Occipital lobe (tissue), 2 donors: ENCODE results near the gene ZNF622. TPM values are rescaled to one million over a fixed set of nuclear protein-coding genes. Genes with fewer than 3 reads are reported as not detected.

Source experiments
- DNase-seq: peaks from one replicate; lab custom pipeline; 2025; lab: John Stamatoyannopoulos, UW
- total RNA-seq: library from RNA; depleted of rRNA; stranded (reverse); fragments of >200 nt; gene quantifications from one replicate; pipeline ENCODE4 v1.2.3, GENCODE V29; 2014

The ZNF622 gene, protein sequence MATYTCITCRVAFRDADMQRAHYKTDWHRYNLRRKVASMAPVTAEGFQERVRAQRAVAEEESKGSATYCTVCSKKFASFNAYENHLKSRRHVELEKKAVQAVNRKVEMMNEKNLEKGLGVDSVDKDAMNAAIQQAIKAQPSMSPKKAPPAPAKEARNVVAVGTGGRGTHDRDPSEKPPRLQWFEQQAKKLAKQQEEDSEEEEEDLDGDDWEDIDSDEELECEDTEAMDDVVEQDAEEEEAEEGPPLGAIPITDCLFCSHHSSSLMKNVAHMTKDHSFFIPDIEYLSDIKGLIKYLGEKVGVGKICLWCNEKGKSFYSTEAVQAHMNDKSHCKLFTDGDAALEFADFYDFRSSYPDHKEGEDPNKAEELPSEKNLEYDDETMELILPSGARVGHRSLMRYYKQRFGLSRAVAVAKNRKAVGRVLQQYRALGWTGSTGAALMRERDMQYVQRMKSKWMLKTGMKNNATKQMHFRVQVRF
- total RNA-seq: 25.9 TPM

- peak; percentile 82 for DNase-seq
Measured at GRCh38 chr5:16465544-16466432, at the start of gene ZNF622. ZNF622 (minus strand) TSS chr5:16465800; CDS start chr5:16465665, 135 bp downstream.

DNA sequence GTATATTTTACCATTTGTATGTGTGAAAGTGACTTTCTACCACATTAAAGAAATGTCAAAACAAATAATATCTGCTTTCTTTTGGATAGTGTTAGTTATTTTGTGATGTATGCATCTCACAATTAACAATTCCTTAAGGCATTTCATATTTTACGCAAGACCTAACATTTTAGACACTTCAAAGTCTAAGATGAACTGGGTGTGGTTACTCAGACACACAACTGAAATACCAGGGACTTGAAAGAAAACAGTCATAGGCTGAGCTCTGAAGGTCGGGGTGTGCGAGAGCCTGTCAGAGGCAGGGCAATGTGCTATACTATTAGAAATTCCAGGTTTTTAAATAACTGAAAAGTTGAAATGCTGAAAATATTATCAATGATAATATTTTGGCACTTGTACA is 44.5 kb upstream of the ZNF622 start:
- DNase-seq: no peak

GRCh38 chr5:16508730-16509531 is 43.3 kb upstream of the ZNF622 start:
- no peak for DNase-seq

DNA sequence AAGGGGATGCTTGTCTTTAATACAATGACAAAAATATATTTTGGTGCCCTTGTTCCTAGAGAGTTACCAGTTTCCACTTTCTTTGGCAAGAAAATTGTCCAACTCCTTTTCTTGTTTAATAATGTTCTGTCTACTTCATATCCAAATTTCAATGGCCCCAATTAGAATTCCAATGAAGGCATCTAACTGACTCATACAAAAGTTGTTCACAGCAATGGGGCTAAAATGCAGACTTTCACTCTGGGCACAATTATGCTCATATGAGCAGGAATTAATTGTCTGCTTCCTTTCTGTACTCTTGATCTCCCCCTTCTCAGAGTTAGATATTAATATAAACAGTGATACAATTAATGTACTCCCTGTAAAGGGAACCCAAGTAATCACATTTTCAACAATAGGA is 42.1 kb upstream of the ZNF622 start:
- DNase-seq: no peak

DNA sequence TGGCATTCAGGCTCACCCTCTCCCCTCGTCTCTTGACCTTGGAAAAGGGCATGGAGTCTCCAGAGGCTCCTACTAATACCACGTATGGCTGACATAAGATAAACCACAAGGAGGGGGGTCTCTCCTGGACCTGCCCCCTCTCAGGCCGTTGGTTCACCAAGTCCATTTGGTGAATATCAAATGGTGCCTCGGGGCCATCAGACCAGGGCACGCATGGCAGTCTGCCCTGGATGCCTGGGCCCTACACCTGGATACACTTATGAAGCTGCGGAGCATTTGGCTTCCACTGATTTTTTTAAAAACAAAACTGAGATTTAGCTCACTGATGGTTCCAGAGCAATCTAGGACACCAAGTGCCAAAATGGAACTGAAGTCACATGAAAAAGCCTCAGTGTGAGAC is 40.3 kb upstream of the ZNF622 start:
- no peak for DNase-seq

GRCh38 chr5:16505140-16505891 is 39.7 kb upstream of the ZNF622 start:
- DNase-seq: no peak

DNA sequence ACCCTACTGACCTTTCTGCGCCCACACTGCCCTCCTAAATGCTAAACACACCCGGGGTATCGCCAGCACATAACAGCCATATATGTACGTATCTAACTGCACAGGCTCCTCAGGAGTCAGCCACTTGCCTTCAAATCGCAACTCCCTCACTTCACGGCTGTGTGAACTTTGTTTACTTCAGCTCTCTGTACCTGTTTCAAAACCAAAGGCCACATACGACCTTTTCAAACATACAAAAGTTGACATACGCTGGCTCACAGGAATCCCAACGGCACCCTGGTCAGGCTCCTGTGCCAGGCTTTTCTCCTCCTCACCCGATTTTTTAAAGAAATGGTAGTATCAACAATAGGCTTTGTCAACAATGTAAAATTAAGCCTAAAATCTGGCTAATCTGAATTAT is 39.0 kb upstream of the ZNF622 start:
- no peak for DNase-seq

DNA sequence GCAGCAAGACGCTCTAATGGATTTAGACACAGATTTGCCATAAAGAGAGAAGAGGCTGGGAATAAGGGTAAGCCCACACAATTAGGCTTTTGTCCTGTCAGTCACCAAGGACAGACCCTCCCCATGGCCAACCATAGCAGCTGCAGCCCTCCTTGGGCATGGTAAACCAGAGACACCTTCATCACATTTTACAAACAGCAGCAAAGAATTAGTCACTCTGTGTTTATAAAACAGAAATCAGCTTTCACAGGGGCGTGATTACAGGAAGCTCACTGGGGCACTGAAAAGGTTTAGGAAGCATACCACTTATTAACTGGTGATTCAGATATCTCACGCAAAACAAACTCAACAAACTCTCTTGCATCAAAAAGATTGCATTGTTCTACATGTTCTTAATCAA is 37.3 kb upstream of the ZNF622 start:
- DNase-seq: no peak

- no peak for DNase-seq
Measured at GRCh38 chr5:16500024-16500423, 34.4 kb upstream of the ZNF622 start.

DNA sequence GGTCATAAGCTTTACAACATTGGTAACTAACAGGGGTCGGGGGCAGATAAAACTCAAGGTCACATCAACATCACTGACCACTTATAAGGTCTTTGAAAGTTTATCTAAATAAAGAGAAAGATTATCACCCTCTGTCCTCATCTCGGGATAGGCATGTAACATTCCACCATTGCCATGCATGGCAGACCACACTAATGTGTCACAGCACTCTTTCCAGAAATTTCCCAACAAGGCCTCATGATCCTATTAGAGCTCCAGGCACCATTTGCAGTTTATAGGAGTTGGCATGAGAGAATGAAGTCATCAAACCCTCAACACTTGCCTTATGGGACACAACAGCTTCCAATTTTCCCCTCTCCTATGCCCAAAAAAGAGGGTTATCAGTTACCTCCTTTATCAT is 31.9 kb upstream of the ZNF622 start:
- DNase-seq: no peak

DNA sequence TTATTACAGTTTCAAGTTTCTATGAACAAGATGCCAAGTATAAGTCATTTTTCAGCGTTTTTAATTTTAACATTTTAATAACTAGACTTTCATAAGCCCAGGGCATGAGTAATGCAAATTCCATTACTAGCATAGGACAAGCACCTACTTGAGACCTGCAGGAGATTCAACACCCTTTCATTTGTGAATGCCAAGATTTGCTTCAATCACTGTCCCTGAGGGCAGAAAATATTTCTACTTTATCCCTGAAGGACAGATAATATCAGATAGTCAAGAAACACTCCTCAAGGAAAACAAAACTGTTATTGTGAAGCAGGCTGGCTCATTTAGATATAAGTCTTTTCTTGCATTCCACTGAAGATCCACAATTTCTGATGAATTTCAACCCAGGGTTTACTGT is 27.7 kb upstream of the ZNF622 start:
- DNase-seq: no peak

DNA sequence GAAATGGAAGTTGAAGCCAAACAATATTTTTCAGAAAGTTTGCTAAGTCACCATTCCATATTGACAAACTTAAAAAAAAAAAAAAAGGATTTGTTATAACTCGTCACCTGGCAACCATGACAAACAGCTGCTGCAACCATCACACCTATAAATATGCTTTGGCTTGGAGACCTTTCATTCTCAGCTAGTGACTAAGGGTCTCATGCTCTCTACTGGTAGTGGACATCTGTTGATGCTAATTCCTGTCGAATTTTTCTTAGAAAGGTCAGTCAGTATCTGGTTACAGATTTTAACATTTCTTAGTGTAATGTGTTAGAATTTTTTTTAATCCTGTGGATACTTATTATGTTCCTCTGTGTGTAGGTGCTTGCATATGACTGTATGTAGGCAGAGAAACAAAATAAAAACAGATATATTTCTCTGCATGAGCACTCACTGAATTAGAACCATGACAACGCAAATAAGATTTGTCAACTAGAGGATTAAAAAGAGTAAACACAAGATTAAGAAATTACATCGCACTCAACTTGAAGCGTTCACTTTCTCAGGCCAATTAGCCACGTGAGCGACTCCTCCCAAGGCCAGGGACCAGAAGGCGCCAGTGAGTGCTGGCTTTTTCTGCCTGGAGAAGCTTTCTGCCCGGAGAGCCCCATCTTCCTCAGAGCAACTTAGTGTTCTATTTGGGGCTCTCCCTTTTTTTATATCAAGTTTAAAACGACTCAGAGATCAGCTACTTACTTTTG is 27.0 kb upstream of the ZNF622 start:
- no peak for DNase-seq

DNA sequence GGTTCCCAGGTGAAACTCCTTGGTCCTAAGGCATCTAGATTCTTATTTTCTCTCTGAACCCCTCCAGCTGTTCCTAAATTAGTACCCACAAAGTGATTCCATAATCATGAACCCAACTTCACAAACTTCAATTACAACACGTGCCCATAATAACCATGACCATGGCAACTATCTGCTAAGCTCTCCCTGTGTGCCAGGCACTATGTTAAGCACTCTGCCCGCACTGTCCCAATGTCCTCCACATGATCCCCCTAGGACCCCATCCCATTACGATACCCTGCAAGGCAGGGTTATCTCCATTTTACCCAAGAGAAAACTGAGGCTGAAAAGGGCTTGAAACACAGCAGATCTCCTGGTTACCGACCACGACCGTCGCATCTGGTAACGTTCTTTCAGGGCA is 25.3 kb upstream of the ZNF622 start:
- DNase-seq: no peak

GRCh38 chr5:16489322-16489791 is 23.8 kb upstream of the ZNF622 start:
- DNase-seq: no peak

- DNase-seq: no peak
Measured at GRCh38 chr5:16487456-16487855, 21.9 kb upstream of the ZNF622 start.

DNA sequence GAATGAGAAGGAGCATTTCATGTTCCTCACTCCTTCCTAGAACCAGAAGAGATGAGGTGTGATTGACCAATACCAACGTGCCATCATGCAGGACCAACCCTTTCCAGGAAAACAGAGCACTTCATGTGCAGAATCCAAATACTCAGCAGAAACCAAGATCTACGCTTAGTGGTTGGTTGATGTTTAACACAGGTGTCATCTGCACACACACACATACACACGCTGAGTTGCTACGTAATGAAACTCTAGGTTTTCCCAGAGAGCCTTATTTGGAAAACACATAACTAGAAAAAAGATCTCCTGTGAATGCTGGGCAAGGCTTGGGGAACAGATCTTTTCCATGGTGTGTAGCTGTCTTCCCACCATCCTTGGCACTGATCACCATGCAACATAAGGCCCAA is 21.1 kb upstream of the ZNF622 start:
- no peak for DNase-seq

- DNase-seq: no peak
Measured at GRCh38 chr5:16485656-16486055, 20.1 kb upstream of the ZNF622 start.

- DNase-seq: no peak
Measured at GRCh38 chr5:16484081-16484480, 18.5 kb upstream of the ZNF622 start.

GRCh38 chr5:16483361-16483760 is 17.8 kb upstream of the ZNF622 start:
- DNase-seq: no peak

DNA sequence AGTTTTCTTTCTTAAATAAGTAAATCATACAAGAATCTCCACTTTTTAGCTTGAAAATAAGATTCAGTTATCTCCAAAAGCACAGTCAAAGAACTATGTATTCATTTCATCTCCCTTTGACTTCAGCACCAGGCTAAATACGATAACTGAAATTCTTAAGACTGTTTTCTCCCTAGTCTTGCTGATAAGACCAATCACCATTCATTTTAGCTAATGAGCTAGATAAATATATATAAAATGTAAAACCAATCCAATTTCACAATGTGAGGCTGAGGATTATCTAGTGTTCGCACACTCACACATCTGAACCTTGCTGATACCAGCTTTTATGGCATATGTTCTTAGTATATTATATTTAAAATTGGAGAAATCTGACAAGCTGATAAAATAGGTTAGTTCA is 17.3 kb upstream of the ZNF622 start:
- no peak for DNase-seq
